ENCODE data around the gene COQ2.
"Not testable (repeated sequence)": the region's sequence is repeated elsewhere in the genome, so short reads cannot be mapped to it uniquely, and the experiment has no call there.

COQ2 gene

DNA sequence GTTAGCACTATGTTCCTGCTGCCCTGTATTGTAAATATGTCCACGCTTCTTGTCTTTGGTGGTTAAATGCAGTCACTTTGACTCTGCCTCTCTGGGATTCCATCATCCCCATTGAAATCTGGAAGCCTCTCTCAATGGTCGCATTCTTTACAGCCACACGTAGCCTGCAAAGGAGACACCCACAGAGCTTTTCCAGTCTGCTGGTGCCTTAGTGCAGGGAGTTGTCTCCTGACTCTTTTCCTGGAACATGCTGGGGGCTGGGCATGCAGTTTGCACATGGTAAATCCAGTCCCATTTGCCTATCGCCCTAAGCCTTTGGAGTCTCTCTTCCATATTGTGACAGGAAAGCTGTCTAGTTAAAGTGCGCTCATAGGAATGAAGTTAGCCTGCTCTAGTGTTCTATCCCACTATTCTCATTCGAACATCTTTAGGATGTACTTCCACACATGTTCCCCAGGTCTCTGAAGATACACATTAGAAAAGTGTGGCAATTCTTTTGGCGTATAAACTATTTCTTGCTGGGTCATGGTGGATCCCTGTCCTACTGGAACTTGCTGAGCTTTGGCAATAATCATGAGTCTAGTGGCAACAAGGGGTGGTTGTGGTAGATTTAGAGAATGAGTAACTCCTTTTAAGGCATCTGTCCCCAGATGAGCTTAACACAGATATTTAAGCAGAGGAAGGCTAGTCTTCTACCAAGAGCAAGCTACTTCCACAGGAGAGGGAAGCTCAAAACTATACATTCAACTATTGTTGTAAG lies 33.7 kb downstream of the COQ2 start:
- DNase-seq (ENCODE audit: low read depth in 4 of 4, low spot score in 1 of 4) = no peak

DNA sequence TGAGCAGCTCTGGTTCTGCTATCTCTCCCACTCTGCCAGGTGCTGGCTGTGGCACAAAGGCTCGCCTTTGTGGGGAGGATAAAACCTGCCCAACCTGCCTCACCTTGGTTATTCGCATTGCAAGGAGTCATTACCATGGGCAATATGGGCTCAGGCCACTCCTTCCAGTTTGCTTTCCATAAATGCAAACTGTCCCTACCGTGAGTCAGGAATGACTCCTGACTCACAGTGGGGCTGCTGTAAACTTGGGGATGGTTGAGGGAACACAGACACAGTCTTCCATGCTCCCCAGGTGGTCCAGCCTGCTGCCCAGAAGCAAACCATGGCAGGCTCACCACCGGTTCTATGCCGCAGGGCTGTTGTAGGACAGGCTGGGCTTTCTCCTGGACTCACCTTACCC lies 36.1 kb downstream of the COQ2 start:
- no peak for DNase-seq (ENCODE audit: low read depth in 4 of 4, low spot score in 1 of 4)

- DNase-seq (ENCODE audit: low read depth in 4 of 4, low spot score in 1 of 4) = no peak
Measured at GRCh38 chr4:83247415-83248357, 36.9 kb downstream of the COQ2 start.

DNA sequence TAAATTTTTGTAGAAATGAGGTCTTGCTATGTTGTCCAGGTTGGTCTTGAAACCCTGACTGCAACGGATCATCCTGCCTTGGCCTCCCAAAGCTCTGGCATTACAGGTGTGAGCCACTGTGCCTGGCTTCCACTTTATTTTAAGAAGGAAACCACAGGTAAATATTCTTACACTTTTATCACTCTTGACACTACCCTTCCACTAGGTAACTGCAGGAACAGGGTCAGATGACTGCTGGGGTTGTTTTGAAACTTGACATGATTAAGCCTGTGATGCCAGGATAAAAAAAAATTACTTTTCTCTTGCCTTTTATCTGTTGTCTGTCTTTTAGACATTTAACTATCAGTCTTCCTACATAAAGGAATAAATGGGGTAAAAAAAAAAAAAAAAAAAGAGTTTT lies 43.5 kb downstream of the COQ2 start:
- no peak for DNase-seq (ENCODE audit: low read depth in 4 of 4, low spot score in 1 of 4)

DNA sequence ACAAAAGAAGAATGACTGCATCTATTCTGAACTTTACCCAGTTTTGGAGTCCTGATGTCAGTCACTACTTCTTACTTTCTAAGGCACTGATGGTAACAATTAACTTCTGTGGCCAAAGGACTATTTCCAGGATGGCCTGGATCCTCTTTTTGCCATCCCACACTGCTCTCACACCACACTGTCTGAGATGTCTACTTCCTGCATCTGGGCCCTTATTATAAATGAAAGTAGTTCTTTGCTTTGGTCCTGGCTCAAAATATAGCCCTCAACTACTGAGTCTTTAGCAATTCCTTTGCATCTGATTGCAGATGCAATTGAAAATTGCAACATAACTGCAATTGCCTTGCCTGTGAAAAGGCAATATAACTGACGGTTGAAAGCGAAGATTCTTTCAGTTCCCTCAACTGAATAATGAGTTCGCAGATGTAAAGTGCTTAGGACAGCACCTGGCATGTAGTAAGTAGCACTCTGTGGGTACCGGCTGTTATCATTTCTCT lies 44.2 kb downstream of the COQ2 start:
- DNase-seq (ENCODE audit: low read depth in 4 of 4, low spot score in 1 of 4) = no peak

- no peak for DNase-seq (ENCODE audit: low read depth in 4 of 4, low spot score in 1 of 4)
Measured at GRCh38 chr4:83238393-83239248, 46.0 kb downstream of the COQ2 start.

DNA sequence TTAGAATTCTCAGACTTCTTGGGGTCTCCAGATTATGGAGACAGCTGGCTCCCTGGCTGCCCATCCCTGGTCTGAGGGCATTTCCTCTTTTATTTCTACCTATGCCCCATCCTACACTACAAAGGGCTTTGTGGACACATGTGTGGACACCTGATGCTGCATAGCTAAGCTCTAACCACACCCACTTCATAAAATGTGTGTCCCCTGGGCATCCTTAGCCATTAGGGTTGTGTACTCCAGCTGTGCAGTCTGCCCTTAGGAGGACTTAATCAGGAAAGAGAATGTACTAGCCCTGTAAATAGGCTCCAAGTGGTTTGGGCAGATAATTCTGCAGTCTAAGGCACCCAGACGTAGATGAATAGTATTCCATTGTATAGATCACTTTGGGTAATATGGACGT lies 47.0 kb downstream of the COQ2 start:
- DNase-seq (ENCODE audit: low read depth in 4 of 4, low spot score in 1 of 4) = no peak

DNA sequence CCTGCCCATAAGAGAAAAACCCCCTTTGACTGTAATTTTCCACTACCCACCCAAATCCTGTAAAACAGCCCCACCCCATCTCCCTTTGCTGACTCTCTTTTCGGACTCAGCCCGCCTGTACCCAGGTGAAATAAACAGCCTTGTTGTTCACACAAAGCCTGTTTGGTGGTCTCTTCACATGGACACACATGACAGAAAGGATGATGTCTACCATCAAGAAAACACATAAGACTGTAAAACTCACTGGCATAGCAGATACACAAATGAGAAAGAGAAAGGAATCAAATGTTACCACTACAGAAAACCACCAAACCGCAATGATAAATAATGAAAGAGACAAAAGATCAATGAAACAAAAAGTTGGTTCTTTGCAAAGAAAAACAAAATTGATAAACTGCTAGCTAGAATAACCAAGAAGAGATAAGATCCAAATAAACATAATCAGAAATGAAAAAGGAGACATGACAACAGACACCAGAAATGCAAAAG lies 48.9 kb downstream of the COQ2 start:
- DNase-seq (ENCODE audit: low read depth in 4 of 4, low spot score in 1 of 4) = not testable (repeated sequence)

GRCh38 chr4:83234902-83235644 lies 49.5 kb downstream of the COQ2 start:
- no peak for DNase-seq (ENCODE audit: low read depth in 4 of 4, low spot score in 1 of 4)

- not testable (repeated sequence) for DNase-seq (ENCODE audit: low read depth in 4 of 4, low spot score in 1 of 4)
Measured at GRCh38 chr4:83234387-83234786, 50.2 kb downstream of the COQ2 start.

GRCh38 chr4:83232082-83232481 lies 52.5 kb downstream of the COQ2 start:
- no peak for DNase-seq (ENCODE audit: low read depth in 4 of 4, low spot score in 1 of 4)

DNA sequence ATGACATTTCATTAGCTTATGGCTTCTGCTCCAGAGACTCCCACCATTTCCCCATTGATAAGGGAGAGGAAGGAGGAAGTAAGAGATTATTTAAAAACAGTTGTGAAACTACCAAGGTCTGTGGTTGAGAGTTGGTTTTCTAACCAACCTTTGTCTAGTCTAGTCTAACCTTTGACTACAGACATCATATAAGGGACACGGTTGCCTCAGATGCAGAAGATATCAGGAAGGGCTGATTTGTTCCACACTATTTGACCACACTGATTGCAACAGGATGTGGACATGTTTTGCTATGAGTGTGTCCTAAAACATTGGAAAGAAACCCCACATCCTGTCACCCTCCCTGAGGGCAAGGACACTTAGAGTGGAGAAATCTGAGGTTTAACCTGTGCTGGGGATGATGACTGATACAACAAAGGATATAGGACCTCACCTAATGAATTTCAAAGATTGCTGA lies 53.0 kb downstream of the COQ2 start:
- no peak for DNase-seq (ENCODE audit: low read depth in 4 of 4, low spot score in 1 of 4)

DNA sequence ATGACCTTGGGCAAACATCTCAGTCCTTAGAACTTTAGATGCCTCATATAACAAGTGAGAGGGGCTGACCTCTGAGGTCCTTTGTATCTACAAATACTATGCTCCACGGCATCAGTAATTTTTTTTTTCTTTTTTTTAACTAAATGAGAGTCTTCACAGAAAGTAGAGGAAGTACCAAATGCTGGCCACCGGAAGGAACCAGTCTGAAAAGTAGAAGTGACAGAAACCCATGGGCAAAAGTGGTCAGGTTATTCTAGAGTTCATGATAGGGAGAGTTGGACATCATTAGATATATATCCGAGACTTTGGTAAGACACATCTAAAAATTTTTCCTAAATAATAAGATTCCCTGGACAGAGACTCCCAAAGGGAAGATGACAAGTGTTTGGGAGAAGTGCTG lies 53.7 kb downstream of the COQ2 start:
- DNase-seq (ENCODE audit: low read depth in 4 of 4, low spot score in 1 of 4) = no peak

GRCh38 chr4:83229791-83230190 lies 54.8 kb downstream of the COQ2 start:
- no peak for DNase-seq (ENCODE audit: low read depth in 4 of 4, low spot score in 1 of 4)

DNA sequence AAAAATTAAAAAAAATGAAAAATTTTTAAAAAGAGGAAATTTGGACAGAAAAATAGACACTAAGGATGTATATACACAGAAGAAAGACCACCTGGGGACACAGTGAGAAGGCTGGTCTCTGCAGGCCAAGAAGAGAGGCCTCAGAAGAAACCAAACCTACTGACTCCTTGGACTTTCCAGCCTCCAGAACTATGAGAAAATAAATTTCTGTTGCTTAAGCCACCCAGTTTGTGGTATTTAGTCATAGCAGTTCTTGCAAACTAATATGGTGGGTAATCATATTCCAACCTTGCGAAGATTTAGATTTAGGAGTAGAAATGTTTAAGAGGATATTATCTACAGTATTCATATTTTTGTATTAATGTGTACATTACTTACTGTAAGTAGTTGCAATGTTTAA lies 56.4 kb downstream of the COQ2 start:
- DNase-seq (ENCODE audit: low read depth in 4 of 4, low spot score in 1 of 4) = no peak

DNA sequence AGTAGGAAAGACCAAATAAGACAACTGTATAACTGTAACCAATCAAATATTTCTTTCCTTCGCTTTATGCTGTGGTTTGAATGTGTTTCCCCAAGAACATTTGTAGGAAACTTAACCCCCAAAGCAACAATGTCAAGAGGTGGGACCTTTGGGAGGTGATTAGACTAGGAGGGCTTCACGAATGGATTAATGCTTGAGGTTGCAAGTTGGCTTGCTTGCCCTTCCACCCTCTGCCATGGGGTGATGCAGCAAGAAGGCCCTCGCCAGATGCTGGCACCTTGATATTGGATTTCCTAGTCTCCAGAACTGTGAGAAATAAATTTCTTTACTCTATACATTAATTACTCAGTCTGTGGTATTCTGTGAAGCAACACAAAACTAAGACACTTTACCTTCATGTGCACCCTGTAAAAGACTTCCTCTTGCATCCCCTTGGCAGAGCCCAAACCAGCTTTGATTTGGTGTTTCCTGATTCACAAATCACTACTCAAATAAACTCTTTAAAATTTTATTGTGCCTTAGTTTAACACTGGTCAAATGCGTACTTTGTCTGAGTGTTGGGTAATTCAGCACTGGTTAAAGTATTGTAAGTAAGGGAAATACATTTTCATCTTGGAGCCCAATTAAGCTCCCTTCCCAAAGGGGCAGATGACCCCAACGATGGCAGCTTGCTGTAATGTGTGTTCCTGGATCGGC lies 59.9 kb downstream of the COQ2 start:
- no peak for DNase-seq (ENCODE audit: low read depth in 4 of 4, low spot score in 1 of 4)

DNA sequence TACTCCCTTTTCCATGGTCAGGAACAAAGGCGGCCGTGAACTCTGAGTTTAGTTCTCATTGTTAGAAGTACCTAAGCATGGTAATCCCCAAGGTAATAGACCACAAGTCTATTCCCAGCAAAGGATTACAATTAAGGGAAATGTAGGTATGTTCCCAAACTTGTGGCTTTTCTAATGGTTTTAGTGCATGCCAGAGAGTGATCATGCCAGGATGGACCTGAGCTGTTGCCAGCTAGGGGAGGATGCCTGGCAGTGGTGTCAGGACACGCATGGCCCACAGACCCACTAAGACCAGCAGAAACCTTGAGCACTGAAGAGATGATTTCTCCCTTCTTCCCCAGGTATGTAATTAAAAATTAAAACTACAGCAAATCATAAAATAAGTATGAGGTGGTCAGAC lies 60.8 kb downstream of the COQ2 start:
- no peak for DNase-seq (ENCODE audit: low read depth in 4 of 4, low spot score in 1 of 4)

GRCh38 chr4:83221897-83222441 lies 62.6 kb downstream of the COQ2 start:
- DNase-seq (ENCODE audit: low read depth in 4 of 4, low spot score in 1 of 4) = no peak

Measured in stimulated activated CD4-positive, alpha-beta T cell treated with anti-CD3 and anti-CD28 coated beads, Interleukin-1b, Interleukin-23, amount 100 ng/mL, for 24 hours (primary cell).